Colonic mucosa (tissue), 4 donors: ENCODE measurements around the gene AQP11. TPM values are rescaled to one million over a fixed set of nuclear protein-coding genes. Genes with fewer than 3 reads are reported as not detected.

ENCODE experiments used
- DNase-seq: peaks from one replicate; pipeline ENCODE4 v3.0.0-alpha.2; 2020
- H3K27ac ChIP-seq: fragments of 200-600 bp; one replicate; pipeline ENCODE4 v1.8.0; 2021
- H3K27me3 ChIP-seq: fragments of 200-600 bp; one replicate; pipeline ENCODE4 v1.8.0; 2021
- H3K36me3 ChIP-seq: fragments of 200-600 bp; one replicate; pipeline ENCODE4 v1.8.0; 2021
- H3K4me1 ChIP-seq: fragments of 200-600 bp; one replicate; pipeline ENCODE4 v1.8.0; 2021; ENCODE audit warnings: mild to moderate bottlenecking
- H3K4me3 ChIP-seq: fragments of 200-600 bp; one replicate; pipeline ENCODE4 v1.8.0; 2021
- H3K9ac ChIP-seq, 2 donors: one replicate each; pipeline ENCODE4 v1.7.0; 2013; ENCODE audit warnings: control low read depth in 2 of 2, low read depth in 2 of 2, low read length in 2 of 2
- H3K9me3 ChIP-seq: fragments of 200-600 bp; one replicate; pipeline ENCODE4 v1.8.0; 2021
- intact Hi-C: fragments of 100-400 bp; cut with DNase I; formaldehyde crosslinking; loops from one replicate; pipeline ENCODE4 v1.14.1; 2022
- total RNA-seq, 2 donors: library from RNA; stranded (reverse); fragmentation: NEBNext Ultra II Directional in 1 of 2; extraction: Animal tissue kit (Norgen Biotek cat#: 25700) in 1 of 2; gene quantifications; one replicate each; pipeline ENCODE4 v1.2.1, GENCODE V29; 2021
- TF ChIP-seq, protein P1 (sequence below): fragments of 200-600 bp; IDR thresholded peaks from one replicate; pipeline ENCODE4 v1.8.0; 2022; ENCODE audit warnings: antibody characterized with exemption, mild to moderate bottlenecking
- donor health status: healthy.
- donor health status: DM: no; HTN: no; CAD: no.
- donor health status: DM: no; HTN: no; CAD: no.

The AQP11 gene
- total RNA-seq, 2 donors from 2014 or later, result 4.3 to 5.4 TPM

DNA sequence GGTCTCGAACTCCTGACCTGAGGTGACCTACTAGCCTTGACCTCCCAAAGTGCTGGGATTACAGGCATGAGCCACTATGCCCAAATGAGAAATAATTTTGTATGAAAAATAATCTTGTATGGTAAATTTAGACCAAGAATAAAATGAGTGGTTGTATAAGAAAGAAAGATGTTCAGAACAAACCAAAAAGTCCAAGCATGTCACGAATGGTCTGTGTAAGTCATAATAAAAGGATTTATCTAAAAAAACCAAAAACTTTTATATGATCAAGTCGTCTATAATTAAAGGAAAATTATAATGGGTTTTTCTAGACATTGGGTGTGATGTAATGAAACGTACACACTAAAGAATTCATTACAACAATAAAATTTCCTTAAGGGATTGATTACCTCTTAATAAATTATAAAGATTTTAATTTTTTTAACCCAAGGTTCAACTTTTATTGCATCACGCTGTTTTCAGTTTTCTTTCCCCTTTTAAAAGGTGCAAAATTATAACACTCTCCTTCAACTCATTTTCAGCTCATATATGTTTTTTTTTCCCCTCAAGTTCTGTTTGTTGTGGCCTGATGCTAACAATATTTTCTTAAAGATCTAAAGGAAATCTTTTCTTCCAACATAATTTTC, 8.9 kb upstream of the AQP11 start:
- Histone ChIP-seq H3K27me3 (no peaks in the 10 kb centered on the region), H3K4me1 (no peaks in the 10 kb centered on the region), H3K9ac (no peak overlapping the region), H3K27ac (no peak overlapping the region), H3K9me3 (no peaks in the 10 kb centered on the region), H3K4me3 (no peak overlapping the region), H3K36me3 (no peaks in the 10 kb centered on the region)
- DNase-seq, result no peak
- TF ChIP-seq, protein P1, sequence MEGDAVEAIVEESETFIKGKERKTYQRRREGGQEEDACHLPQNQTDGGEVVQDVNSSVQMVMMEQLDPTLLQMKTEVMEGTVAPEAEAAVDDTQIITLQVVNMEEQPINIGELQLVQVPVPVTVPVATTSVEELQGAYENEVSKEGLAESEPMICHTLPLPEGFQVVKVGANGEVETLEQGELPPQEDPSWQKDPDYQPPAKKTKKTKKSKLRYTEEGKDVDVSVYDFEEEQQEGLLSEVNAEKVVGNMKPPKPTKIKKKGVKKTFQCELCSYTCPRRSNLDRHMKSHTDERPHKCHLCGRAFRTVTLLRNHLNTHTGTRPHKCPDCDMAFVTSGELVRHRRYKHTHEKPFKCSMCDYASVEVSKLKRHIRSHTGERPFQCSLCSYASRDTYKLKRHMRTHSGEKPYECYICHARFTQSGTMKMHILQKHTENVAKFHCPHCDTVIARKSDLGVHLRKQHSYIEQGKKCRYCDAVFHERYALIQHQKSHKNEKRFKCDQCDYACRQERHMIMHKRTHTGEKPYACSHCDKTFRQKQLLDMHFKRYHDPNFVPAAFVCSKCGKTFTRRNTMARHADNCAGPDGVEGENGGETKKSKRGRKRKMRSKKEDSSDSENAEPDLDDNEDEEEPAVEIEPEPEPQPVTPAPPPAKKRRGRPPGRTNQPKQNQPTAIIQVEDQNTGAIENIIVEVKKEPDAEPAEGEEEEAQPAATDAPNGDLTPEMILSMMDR, result no peak
- intact Hi-C loops, result no loop called here

DNA sequence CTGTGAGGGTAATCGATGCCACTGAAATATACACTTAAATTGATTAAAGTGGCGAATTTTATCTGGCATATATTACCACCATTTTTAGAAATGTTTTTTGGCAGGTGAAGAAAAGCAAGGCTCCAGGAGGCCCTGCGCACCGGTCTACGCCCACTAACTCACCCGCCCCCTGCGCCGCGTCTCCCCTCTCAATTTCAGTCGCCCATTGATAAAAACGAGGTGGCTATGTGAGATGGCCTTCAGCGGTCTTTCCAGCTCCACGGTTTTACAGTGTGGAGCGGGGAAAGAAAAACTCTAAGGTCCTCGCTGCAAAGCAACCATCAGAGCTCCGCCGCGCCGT, 602 bp upstream of the AQP11 start:
- intact Hi-C loops, result no loop called here
- TF ChIP-seq, protein P1, result no peak
- H3K4me3 ChIP-seq, result peak overlapping the region; percentile 61
- no peaks in the 10 kb centered on the region for H3K36me3 ChIP-seq
- H3K4me1 ChIP-seq, result peaks cover 6% of the 10 kb centered on the region
- DNase-seq, result no peak
- no peaks in the 10 kb centered on the region for H3K9me3 ChIP-seq
- H3K9ac ChIP-seq, result peak overlapping the region; percentile 60 to 80
- peak overlapping the region; percentile 88 for H3K27ac ChIP-seq
- H3K27me3 ChIP-seq, result no peaks in the 10 kb centered on the region

DNA sequence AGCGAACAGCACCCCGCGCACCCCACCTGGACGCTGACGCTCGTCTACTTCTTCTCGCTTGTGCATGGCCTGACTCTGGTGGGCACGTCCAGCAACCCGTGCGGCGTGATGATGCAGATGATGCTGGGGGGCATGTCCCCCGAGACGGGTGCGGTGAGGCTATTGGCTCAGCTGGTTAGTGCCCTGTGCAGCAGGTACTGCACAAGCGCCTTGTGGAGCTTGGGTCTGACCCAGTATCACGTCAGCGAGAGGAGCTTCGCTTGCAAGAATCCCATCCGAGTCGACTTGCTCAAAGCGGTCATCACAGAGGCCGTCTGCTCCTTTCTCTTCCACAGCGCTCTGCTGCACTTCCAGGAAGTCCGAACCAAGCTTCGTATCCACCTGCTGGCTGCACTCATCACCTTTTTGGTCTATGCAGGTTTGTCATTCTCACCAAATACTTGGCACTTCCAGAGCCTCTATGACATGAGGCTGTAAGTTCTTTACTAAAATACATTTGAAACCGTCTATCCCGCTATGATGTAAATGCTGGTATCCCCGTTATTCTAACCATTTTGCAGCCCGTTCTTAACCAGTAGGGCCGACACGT, 535 bp downstream of the AQP11 start:
- DNase-seq, result peak; percentile 57
- H3K9me3 ChIP-seq, result no peaks in the 10 kb centered on the region
- peak overlapping the region; percentile 61 for H3K4me3 ChIP-seq
- TF ChIP-seq, protein P1, result no peak
- H3K27me3 ChIP-seq, result no peaks in the 10 kb centered on the region
- peak overlapping the region; percentile 88 for H3K27ac ChIP-seq
- no peaks in the 10 kb centered on the region for H3K36me3 ChIP-seq
- intact Hi-C loops, result no loop called here
- H3K9ac ChIP-seq, result peak overlapping the region; percentile 71 to 96
- peaks cover 6% of the 10 kb centered on the region for H3K4me1 ChIP-seq

DNA sequence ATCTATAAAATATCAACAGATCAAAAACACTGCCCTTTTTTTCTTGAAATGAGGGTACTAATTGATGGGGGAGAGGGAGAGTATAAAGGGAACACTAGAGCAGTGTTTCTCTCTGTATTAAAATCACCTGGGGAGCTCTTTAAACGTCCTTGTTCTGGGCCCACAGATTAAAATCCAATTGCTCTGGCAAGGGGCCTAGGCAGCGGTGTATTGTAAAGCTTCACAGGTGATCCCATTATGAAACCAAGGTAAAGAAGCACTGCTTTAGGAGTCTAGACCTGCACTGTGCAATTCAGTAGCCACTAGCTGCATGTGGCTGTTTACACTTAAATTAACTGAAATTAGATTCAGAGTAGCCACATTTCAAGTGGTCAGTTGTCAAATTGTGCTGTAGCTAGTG, 3.0 kb downstream of the AQP11 start:
- peaks cover 6% of the 10 kb centered on the region for H3K4me1 ChIP-seq
- intact Hi-C loops, result no loop called here
- H3K9me3 ChIP-seq, result no peaks in the 10 kb centered on the region
- TF ChIP-seq, protein P1, result no peak
- DNase-seq, result no peak
- no peak overlapping the region for H3K4me3 ChIP-seq
- no peaks in the 10 kb centered on the region for H3K36me3 ChIP-seq
- no peak overlapping the region for H3K9ac ChIP-seq
- no peaks in the 10 kb centered on the region for H3K27me3 ChIP-seq
- no peak overlapping the region for H3K27ac ChIP-seq

DNA sequence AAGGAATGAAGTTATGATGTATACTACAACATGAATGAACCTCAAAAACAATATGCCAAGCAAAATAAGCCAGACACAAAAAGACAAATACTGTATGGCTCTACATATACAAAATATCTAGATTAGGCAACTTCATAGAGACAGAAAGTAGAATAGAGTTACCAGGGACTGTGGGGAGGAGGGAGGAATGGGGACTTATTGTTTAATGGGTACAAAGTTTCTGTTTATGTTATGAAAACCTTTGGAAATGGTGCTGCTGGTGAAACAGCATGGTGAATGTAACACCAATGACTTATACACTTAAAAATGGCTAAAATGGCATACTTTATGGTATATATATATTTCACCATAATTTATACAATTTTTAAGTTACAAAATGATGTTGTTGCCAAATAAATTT, 4.1 kb downstream of the AQP11 start:
- H3K4me3 ChIP-seq, result no peak overlapping the region
- no peak overlapping the region for H3K27ac ChIP-seq

More for the DNA sequence above, 4.1 kb downstream of the AQP11 start:
- H3K9me3 ChIP-seq, result no peaks in the 10 kb centered on the region
- no peaks in the 10 kb centered on the region for H3K36me3 ChIP-seq
- H3K9ac ChIP-seq, result no peak overlapping the region
- intact Hi-C loops, result no loop called here
- DNase-seq, result no peak
- no peaks in the 10 kb centered on the region for H3K27me3 ChIP-seq
- peaks cover 1% of the 10 kb centered on the region for H3K4me1 ChIP-seq
- TF ChIP-seq, protein P1, result no peak
